SU-DHL-6 (cell line): ENCODE measurements around the gene SLC6A13.

Source experiments
- EZH2phosphoT487 ChIP-seq: fragments of 200-600 bp; sonication (generic), shearing (Covaris generic); conservative IDR thresholded peaks from 2 replicates; pipeline ENCODE4 v1.6.1; 2018; ENCODE audit warnings: mild to moderate bottlenecking, antibody characterized with exemption, low read length, moderate library complexity, mixed read lengths
- TF ChIP-seq, protein P1 (sequence below): fragments of 200-600 bp; sonication (generic); IDR thresholded peaks from one replicate; pipeline ENCODE4 v1.5.1; 2017; ENCODE audit warnings: antibody characterized with exemption, mild to moderate bottlenecking, low read length, moderate library complexity; ENCODE audit not compliant: insufficient read depth, poor library complexity, severe bottlenecking

GRCh38 chr12:252636-253035 lies 10.0 kb downstream of the SLC6A13 start:
- TF ChIP-seq, protein P1, sequence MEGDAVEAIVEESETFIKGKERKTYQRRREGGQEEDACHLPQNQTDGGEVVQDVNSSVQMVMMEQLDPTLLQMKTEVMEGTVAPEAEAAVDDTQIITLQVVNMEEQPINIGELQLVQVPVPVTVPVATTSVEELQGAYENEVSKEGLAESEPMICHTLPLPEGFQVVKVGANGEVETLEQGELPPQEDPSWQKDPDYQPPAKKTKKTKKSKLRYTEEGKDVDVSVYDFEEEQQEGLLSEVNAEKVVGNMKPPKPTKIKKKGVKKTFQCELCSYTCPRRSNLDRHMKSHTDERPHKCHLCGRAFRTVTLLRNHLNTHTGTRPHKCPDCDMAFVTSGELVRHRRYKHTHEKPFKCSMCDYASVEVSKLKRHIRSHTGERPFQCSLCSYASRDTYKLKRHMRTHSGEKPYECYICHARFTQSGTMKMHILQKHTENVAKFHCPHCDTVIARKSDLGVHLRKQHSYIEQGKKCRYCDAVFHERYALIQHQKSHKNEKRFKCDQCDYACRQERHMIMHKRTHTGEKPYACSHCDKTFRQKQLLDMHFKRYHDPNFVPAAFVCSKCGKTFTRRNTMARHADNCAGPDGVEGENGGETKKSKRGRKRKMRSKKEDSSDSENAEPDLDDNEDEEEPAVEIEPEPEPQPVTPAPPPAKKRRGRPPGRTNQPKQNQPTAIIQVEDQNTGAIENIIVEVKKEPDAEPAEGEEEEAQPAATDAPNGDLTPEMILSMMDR, result no peak
- TF ChIP-seq EZH2phosphoT487, result no peak
